NCI-H2081 (cell line): ENCODE results near the gene FAM83E.

Experiments used
- DNase-seq, 2 experiments: peaks; one replicate each; lab custom pipeline; 2025; lab: John Stamatoyannopoulos, UW

Gene FAM83E

DNA sequence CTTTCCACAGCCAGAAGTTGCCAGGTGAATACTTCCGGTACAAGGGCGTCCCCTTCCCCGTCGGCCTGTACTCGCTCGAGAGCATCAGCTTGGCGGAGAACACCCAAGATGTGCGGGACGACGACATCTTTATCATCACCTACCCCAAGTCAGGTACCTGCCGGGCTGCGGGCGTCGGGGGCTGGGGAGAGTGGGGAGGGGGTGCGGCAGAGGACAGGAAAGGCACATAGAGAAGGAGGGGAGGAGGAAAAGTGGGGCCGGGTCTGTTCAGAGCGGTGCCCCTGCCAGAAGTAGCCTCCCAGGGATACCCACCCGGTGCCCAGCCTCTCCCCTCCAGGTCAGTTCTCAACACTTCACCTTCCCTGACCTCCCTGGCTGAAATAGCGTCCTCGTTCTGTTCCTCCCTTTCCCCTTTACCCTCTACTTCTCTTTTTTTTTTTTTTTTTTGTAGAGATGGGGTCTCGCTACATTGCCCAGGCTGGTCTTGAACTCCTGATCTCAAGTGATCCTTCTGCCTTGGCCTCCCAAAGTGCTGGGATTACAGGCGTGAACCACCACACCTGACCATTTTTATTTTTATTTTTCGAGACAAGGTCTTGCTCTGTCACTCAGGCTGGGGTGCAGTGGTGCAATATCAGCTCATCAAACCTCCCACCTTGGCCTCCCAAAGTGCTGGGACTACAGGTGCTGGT, 38.8 kb downstream of the FAM83E start:
- DNase-seq = no peak

GRCh38 chr19:48573163-48573505, 41.7 kb downstream of the FAM83E start:
- DNase-seq = no peak

DNA sequence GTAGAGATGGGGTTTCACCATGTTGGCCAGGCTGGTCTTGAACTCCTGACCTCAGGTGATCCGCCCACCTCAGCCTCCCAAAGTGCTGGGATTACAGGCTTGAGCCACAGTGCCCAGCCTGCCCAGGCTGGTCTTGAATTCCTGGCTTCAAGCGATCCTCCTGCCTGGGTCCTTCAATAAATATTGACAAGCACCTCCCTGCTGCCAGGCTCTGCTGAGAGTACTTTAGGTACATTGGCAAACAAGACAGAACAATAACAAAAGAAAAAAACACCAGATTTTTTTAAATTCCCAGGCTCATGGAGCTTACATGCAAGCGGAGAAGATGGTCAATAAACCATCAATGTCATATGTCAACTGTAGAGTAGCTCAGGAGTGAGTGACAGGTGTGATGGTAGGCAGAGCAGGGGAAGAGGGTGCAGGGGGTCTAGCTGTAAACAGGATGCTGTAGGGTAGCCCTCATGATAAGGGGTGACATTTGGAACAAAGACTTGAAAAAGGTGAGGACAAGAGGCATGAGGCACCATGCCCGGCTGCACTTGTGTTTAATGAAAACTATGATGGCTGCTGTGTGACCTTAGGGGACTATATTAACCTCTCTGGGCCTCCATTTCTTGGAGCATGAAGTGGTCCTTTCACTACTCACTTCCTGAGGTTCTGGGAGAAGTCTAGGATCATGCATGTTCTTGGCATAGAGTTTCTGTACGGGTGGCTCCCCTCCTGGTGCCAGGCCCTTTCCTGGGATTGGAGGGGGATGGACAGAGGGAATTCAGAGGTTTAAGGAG, 43.3 kb downstream of the FAM83E start:
- DNase-seq = no peak

DNA sequence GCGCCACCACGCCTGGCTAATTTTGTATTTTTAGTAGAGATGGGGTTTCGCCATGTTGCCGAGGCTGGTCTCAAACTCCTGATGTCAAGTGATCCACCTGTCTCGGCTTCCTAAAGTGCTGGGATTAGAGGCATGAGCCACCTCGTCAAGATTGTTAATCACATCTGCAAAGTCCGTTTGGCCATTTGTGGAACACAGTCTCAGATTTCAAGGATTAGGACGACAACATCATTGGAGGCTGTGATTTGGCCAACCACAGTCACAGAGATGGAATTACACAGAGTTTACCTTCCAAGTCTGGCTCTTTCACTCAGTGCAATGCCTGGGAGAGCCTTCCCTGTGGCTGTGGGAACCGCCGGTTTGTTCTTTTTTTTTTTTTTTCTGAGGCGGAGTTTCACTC, 45.1 kb downstream of the FAM83E start:
- no peak for DNase-seq

GRCh38 chr19:48568345-48568886, 46.5 kb downstream of the FAM83E start:
- DNase-seq = no peak

DNA sequence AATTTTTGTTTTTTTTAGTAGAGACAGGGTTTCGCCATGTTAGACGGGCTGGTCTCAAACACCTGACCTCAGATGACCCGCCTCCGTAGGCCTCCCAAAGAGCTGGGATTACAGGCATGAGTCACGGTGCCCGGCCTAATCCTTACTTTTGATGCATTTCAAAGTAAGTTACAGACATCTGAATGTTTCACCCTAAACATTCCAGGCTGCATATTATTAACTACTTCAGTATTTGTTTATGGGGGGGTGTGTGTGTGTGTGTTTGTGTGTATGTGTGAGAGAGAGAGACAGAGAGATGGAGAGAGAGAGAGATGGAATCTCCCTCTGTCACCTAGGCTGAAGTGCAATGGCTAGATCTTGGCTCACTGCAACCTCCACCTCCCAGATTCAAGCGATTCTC, 49.8 kb downstream of the FAM83E start:
- DNase-seq = no peak
